ENCODE results near the gene PBX1. TPM values are rescaled to one million over a fixed set of nuclear protein-coding genes. Genes with fewer than 3 reads are reported as not detected.

Gene PBX1
- total and polyA plus RNA-seq, 2 donors (not counting 3 experiments of a cell fraction or from before 2014, with no cell fraction given) = 10.7 to 24.1 TPM

DNA sequence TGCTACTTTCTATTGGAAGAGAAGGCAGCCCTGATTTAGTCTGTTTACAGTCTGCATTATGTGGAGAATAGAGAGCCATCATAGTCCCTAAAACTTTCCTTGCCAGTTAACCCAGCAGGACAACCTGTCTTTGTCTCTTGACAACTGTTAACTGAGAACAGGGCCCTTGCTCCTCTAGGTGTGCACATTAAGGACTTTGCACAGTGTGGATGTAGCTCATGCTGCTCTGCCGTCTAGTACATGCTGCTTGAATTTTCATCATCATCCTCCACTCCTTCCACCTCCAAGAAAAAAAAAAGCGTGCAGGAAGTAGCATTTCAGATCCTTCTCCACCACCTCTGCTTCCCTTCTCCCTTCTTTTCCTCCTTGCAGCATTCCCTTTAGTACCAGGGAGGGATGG, 91.5 kb downstream of the PBX1 start:
- ChIA-PET CTCF (interaction anchor here (0.7 kb wide), 1 partner anchor 364 kb away, joined by 4 read pairs; no protein-coding TSS in a partner anchor), POLR2A (no interaction called here)
- no peak overlapping the region for H2AFZ ChIP-seq (ENCODE audit: low read depth, low read length)
- FAIRE-seq (no peak), DNase-seq (ENCODE audit: low read depth, low spot score) (no peak)
- no peaks in the 10 kb centered on the region for H3K9me1 ChIP-seq (replicated peaks; ENCODE audit: control insufficient read depth, extremely low read depth, insufficient read depth, low read length)
- dilution Hi-C loops (cut with MboI; ENCODE audit: extremely low pct_ligation_motif_present, low sequenced_read_pairs) = no loop called here
- no peak overlapping the region for H3K9ac ChIP-seq (replicated peaks; ENCODE audit: extremely low read depth, insufficient read depth, low read length)
- no peak overlapping the region for H3K4me3 ChIP-seq (replicated peaks in 1 of 3; ENCODE audit: insufficient read depth in 1 of 3, low read depth in 1 of 3, low read length in 3 of 3)
- H3K36me3 ChIP-seq (ENCODE audit: control insufficient read depth in 2 of 2, extremely low read depth in 1 of 2, insufficient read depth in 2 of 2, low read length in 2 of 2) = no peaks in the 10 kb centered on the region
- H3K4me2 ChIP-seq (ENCODE audit: insufficient read depth, low read length) = no peak overlapping the region
- intact Hi-C loops (cut with micrococcal nuclease) = no loop called here
- TF ChIP-seq JUN (IDR thresholded peaks at IDR 0.05; ENCODE audit: borderline replicate concordance, insufficient read depth, insufficient read length, low read depth) = no peak
- no peak for TF ChIP-seq POLR2A (IDR thresholded peaks at IDR 0.05; ENCODE audit: low read depth, low read length)
- TF ChIP-seq EZH2 (IDR thresholded peaks at IDR 0.05; ENCODE audit: borderline replicate concordance, low read depth, low read length, severe bottlenecking) = no peak
- TF ChIP-seq, protein P1, sequence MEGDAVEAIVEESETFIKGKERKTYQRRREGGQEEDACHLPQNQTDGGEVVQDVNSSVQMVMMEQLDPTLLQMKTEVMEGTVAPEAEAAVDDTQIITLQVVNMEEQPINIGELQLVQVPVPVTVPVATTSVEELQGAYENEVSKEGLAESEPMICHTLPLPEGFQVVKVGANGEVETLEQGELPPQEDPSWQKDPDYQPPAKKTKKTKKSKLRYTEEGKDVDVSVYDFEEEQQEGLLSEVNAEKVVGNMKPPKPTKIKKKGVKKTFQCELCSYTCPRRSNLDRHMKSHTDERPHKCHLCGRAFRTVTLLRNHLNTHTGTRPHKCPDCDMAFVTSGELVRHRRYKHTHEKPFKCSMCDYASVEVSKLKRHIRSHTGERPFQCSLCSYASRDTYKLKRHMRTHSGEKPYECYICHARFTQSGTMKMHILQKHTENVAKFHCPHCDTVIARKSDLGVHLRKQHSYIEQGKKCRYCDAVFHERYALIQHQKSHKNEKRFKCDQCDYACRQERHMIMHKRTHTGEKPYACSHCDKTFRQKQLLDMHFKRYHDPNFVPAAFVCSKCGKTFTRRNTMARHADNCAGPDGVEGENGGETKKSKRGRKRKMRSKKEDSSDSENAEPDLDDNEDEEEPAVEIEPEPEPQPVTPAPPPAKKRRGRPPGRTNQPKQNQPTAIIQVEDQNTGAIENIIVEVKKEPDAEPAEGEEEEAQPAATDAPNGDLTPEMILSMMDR (IDR thresholded peaks at IDR 0.05; ENCODE audit: extremely low read depth in 1 of 2, insufficient read depth in 1 of 2, low read depth in 1 of 2, low read length in 2 of 2) = no peak
- no peaks in the 10 kb centered on the region for H4K20me1 ChIP-seq (replicated peaks; ENCODE audit: control insufficient read depth, extremely low read depth, insufficient read depth, low read length)
- H3K27me3 ChIP-seq (ENCODE audit: control insufficient read depth in 2 of 2, insufficient read depth in 2 of 2, low read length in 2 of 2) = no peaks in the 10 kb centered on the region
- no TSS peak for BruUV-seq (replicated peaks)
- no peak overlapping the region for H3K27ac ChIP-seq (ENCODE audit: insufficient read depth, low read depth, low read length)
- no peaks in the 10 kb centered on the region for H3K4me1 ChIP-seq (ENCODE audit: control insufficient read depth, extremely low read depth, insufficient read depth, low read length)
- H3K79me2 ChIP-seq (ENCODE audit: control insufficient read depth, insufficient read depth, low read length) = no peaks in the 10 kb centered on the region
- H3K9me3 ChIP-seq (replicated peaks; ENCODE audit: control insufficient read depth, insufficient read depth, low read length) = no peaks in the 10 kb centered on the region

DNA sequence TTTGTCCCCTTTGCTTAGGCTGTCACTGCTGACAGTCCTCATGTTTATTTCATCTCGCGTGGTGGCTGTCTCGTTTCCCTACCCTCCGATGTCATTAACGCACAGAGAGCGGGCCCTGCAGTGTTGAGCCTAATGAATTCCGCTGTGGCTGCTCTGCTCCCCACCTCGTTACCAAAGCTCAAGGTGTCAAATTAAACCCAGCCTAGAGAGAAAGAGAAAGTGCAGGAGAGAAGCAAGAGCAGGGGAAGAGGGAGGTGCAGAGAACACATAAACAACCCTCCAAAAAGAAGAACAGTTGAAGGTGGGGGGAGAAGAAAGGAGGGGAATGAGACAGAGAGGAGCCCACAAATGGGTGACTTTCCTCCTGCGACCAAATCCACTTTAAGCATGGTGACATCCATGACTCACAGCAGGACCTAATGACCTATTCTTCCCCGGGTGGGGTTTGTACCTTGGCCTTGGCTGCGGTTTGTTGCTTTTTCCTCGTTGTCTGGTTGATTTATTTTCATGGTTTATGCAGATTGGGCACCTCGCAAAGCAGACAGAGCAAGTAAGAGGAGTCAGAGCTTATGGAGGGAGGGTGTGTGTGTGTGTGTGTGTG, 92.5 kb downstream of the PBX1 start:
- H3K9me3 ChIP-seq (replicated peaks; ENCODE audit: control insufficient read depth, insufficient read depth, low read length) = no peaks in the 10 kb centered on the region
- DNase-seq (ENCODE audit: low read depth, low spot score) (no peak), FAIRE-seq (no peak)
- H3K27me3 ChIP-seq (ENCODE audit: control insufficient read depth in 2 of 2, insufficient read depth in 2 of 2, low read length in 2 of 2) = no peaks in the 10 kb centered on the region
- H3K27ac ChIP-seq (ENCODE audit: insufficient read depth, low read depth, low read length) = no peak overlapping the region
- no peaks in the 10 kb centered on the region for H3K9me1 ChIP-seq (replicated peaks; ENCODE audit: control insufficient read depth, extremely low read depth, insufficient read depth, low read length)
- CTCF ChIA-PET = interaction anchor here (0.6 to 1.2 kb wide), 2 partner anchors 9 to 27 kb away, joined by 4 to 5 read pairs; no protein-coding TSS in a partner anchor
- no peaks in the 10 kb centered on the region for H3K36me3 ChIP-seq (ENCODE audit: control insufficient read depth in 2 of 2, extremely low read depth in 1 of 2, insufficient read depth in 2 of 2, low read length in 2 of 2)
- BruUV-seq (replicated peaks) = no TSS peak
- H3K4me1 ChIP-seq (ENCODE audit: control insufficient read depth, extremely low read depth, insufficient read depth, low read length) = peaks cover 2% of the 10 kb centered on the region
- no peak overlapping the region for H3K9ac ChIP-seq (replicated peaks; ENCODE audit: extremely low read depth, insufficient read depth, low read length)
- POLR2A ChIA-PET = no interaction called here
- H2AFZ ChIP-seq (ENCODE audit: low read depth, low read length) = no peak overlapping the region
- H4K20me1 ChIP-seq (replicated peaks; ENCODE audit: control insufficient read depth, extremely low read depth, insufficient read depth, low read length) = no peaks in the 10 kb centered on the region
- H3K4me2 ChIP-seq (ENCODE audit: insufficient read depth, low read length) = no peak overlapping the region
- H3K4me3 ChIP-seq (replicated peaks in 1 of 3; ENCODE audit: insufficient read depth in 1 of 3, low read depth in 1 of 3, low read length in 3 of 3) = no peak overlapping the region
- intact Hi-C loops (cut with micrococcal nuclease) (no loop called here), dilution Hi-C loops (cut with MboI; ENCODE audit: extremely low pct_ligation_motif_present, low sequenced_read_pairs) (no loop called here)
- TF ChIP-seq POLR2AphosphoS5 (IDR thresholded peaks at IDR 0.05; ENCODE audit: insufficient read depth, low read depth, low read length) (no peak), FOS (IDR thresholded peaks at IDR 0.05; ENCODE audit: borderline replicate concordance, insufficient read depth, low read length) (no peak), POLR2A (IDR thresholded peaks at IDR 0.05; ENCODE audit: low read depth, low read length) (no peak), JUN (IDR thresholded peaks at IDR 0.05; ENCODE audit: borderline replicate concordance, insufficient read depth, insufficient read length, low read depth) (no peak), MYC (IDR thresholded peaks at IDR 0.05; ENCODE audit: low read depth, low read length) (no peak)
- TF ChIP-seq, protein P1 (IDR thresholded peaks at IDR 0.05; ENCODE audit: extremely low read depth in 1 of 2, insufficient read depth in 1 of 2, low read depth in 1 of 2, low read length in 2 of 2) = no peak
- no peaks in the 10 kb centered on the region for H3K79me2 ChIP-seq (ENCODE audit: control insufficient read depth, insufficient read depth, low read length)
